ENCODE data around the gene KLF3.
A peak's percentile ranks its signal among the peaks of the same experiment; 100 is the strongest.

KLF3 gene

DNA sequence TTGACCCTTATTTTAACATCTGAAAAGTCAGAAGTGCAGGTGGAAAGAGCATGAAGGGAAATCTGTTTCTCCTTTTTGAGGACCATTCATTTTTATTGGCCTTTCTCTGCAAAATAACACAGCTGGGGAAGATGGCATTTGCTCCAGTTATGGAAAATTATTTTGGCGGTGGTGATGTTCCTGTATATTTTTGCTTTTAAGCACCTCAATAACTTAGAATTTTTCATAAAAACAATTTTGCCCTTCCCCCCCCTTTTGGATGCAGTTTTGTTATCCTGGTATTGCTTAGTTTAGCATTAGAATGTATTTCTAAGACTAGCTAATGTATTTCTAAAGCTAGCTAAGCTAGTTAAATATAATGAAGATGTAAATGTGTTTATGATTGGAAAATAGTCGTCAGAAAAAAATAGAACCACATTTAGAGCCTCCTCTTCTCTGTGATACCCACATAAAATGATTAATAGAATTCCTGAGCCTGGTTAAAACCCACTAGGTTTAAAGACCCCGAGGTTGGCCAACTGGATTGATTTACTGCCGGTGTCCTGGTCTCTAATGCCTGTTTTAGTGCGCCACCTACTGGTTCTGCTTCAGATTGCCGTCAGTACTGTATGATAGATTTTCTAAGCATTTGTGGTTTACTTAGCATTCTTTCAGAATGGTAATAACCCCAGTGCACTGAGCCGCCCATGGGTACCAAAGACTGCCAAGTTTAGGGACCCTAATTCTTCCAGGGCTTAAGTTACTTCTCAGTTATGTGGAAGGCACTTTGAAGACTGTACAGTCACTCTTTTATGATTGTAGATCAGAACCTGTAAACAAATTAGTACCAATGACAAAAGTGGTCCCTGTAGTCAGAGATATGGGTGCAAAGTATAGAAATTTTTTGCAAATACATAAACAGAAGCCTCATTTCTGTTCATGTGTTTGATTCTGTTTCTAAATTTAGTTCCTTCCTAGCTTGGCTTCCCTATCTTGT, 11.4 kb downstream of the KLF3 start:
- DNase-seq, result peak; percentile 78

DNA sequence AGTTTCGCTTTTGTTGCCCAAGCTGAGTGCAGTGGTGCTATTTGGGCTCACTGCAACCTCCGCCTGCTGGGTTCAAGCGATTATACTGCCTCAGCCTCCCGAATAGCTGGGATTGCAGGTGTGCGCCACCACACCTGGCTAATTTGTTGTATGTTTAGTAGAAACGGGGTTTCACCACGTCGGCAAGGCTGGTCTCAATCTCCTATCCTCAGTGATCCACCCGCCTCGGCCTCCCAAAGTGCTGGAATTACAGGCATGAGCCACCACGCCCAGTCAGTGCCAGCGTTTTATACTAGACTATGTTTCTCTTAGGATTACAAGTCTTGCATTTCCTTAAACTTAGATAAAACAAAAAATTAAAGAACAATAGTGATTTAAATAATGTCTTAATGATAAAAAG, 13.0 kb downstream of the KLF3 start:
- DNase-seq, result no peak

DNA sequence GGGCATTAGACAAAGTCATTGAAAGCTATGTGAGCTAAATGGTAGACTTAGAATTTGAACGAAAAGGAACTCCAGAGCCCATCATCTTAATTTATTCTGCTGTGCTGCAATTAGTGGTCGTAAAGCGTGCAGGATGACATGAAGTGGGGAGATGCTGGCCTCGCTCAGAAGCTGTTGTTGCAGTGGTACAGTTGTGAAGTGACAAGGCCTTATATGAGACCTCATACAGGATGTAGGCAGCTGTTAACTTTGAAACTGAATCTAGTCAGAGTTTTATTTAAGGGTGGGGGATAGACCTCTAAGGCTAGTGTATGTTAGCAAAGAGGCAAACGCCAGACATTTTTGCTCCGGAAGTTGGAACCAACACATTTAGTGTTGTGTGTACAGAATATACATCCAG, 13.4 kb downstream of the KLF3 start:
- DNase-seq, result no peak

DNA sequence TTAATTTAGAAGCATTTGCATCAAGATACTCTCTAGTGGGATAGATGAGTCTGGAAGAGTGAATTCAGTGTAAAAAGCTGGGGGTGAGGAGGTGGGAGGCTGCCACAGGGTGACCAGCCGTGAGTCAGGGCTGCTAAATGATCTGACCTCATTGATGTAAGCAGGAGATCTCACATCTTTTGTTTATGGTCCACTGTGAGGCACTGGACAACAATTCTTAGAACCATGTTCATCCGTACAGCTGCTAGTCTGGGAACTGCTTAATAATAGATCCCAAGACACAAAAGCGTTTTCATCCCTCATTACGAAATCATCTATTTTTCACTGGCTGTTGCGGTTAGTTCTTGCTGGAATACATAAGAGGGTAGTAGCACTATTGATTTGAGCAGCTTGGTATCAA, 14.1 kb downstream of the KLF3 start:
- DNase-seq, result no peak

DNA sequence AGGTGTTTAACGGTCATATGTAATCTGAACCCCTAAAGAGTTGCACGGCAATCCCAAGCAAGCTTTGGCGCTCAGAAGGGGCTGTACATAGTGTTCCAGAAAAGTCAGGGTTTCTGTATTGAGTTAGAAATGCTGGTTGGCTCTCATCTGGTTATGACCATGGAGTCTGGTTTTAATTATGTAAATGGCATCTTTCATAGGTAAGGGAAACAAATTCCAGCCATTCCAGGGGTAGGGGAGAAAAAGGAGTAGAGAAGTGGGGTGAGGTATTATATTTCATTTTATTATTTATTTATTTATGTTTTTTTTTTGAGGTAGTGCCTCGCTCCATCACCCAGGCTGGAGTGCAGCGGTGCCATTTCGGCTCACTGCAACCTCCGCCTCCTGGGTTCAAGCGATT, 15.9 kb downstream of the KLF3 start:
- DNase-seq, result no peak

DNA sequence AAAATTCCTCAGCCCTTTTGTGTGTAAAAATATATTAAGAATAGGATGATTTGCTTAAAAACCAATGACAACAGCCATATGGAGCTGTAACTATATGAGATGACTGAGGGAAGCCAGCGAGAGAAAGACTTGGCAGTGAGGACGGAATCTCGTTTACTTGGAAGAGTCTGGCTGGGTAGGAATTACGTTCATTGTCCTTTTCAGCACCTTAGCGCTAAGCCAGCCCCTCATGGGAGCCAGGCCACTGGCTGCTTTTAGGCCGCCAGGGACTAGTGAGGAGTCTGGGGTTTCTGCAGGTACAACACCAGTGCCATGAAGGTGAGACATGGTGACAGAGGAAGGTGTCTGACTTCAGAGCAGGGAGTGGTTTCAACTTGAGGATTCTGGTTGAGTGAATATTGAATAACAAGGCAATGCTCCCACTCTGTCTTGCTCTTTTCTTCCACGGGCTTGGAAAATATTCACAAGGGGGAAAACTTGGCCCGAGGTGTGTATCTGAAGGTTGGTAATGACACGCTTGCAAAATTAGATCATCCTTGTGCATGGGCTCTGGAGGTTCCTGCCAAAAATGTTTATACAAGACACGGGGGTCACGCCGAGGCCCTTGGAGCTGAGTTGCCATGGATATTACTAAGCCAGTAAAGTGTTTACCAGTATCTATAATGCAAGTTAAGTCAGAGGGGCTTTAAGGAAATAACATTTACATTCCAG, 17.4 kb downstream of the KLF3 start:
- no peak for DNase-seq

DNA sequence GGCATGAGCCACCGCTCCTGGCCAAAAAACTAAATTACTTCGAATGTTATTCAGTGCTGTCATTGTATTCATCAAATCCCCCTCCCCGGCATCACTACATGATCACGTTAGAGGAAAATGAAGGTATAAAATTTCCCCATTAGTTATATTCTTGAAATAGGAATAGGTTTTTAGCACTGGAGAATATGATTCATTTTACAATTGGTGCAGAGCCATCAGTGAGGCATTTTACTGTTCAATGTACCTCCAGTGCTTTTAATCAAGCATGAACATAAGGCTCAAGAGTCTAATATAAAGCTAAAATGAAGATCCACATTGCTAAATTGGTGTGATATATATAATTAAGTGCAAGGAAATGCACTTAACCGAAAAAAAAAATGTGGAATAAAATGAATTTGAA, 18.3 kb downstream of the KLF3 start:
- no peak for DNase-seq

DNA sequence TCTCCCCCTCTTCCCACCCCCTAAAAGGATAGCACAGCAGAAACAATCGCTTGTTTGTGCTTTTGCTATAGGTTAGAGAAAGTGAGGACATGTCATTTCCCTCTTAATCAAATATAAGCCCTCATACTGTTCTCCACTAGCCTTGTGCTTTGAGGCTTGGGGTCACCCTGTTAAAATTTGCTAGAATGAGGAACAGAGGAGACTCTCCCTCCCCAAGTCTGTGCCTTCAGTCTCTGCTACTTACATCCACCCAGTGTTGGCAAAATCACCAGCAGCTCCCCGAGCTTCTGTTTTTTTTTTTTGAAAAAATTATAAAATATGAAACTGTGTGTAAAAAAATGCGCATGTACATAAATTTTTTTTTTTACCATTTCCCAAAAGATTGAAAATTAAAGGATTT, 19.3 kb downstream of the KLF3 start:
- no peak for DNase-seq

DNA sequence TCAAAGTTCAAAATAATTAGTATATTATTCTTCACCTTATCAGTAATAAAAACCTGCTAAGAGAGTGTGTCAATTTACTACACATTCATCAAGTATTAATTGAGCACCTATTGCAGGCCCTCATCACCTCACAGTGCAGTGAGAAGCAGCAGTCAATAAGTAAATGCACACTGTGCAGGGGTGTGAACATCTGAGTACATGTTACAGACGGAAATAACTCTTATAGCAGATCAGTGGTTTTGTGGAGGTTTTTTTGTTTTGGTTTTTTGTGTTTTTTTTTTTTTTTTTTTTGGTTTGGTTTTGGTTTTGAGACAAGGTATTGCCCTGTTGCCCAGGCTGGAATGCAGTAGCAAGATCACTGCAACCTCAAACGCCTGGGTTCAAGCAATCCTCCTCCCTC, 20.3 kb downstream of the KLF3 start:
- no peak for DNase-seq

DNA sequence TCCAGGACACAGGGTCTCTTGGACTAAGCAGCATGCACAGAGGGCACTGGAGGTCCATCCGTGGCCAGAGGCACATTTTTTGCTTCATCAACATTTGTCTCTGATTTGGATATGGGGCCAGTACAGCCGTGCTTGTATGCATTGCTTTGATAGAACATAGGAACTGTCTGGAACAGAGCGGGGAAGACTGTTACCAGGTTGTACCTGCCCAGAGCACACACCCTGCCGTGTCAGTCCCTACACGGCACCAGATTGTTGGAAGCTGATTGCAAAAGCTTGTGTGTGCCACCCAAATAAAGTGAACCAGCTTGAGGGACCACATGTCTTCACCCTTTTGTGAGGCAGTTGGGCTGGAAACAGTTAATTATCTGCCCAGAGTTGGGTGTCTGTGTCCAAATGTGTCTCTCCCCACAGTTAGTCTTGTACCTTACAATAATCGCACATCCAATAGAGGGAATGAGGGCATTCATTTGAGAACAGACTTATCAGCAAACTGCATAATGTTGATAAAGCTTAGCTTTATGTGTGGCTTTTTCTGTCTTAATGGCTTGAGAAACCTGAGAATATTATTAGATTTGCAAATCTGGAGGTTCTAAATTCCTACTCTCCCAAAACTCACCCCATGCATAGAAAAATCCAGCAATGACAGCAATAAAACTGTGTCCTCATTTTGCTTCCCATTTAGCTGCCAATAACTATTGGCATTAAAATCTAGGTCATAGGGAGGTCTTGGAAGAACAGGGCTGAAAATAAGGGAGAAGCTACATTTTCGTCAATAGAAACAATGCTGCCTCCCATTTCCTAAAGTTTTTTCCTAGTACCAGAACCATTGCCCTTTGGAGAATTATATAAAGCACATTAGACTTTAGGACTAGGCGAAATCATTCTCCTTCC, 21.2 kb downstream of the KLF3 start:
- no peak for DNase-seq

DNA sequence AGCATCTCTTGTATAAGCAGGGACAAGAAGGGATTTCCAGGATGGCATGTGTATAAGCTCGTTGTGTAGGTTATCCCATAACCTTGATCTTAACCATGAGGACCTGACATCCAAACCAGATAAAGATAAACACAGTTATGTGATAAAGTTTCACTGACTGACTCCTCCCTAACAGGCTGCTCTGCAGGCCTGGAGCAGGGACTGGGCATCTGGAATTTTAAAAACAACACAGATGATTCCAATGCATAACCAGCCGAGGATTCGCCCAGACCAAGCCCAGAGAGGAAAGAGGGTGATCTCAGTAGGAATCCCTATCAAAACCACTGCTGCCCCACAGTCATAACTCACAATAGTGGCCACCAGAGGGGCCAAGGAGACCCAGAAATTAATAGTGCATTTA, 22.7 kb downstream of the KLF3 start:
- DNase-seq, result no peak

DNA sequence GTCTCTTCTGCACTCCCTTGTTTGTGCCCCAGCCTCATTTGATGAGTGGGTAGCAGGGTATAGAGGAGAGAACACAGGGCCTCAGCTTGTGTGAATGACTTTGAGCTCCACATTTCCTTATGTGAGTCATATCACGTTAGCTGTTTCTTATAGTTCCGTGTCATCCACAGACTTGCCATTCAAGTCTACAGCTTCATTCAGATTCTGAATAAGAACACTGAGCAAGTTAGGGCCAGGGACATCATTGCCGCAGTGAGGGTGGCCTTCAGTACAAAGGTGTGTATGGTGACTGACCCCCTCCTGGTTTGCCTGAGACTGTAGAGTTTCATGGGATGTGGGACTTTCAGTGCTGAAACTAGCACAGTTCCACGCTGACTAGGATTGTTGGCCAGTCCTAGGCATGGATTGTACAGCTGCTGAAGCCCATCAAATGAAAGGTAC, 23.6 kb downstream of the KLF3 start:
- no peak for DNase-seq

DNA sequence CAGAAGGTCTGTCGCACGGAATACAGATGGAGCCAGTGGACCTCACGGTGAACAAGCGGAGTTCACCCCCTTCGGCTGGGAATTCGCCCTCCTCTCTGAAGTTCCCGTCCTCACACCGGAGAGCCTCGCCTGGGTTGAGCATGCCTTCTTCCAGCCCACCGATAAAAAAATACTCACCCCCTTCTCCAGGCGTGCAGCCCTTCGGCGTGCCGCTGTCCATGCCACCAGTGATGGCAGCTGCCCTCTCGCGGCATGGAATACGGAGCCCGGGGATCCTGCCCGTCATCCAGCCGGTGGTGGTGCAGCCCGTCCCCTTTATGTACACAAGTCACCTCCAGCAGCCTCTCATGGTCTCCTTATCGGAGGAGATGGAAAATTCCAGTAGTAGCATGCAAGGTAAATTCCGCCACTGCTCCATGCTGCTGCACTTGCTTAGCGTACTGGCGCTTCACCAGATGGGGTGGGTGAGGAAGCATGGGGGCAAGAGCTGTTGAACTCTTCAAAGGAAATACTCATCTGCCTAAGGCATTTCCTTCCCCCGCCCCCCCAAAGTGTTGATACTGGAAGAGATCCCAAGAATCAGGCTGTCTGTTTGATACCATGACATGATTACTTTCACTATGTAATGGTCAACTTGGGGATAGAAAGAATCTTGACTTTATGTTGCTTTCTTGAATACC, 24.8 kb downstream of the KLF3 start:
- no peak for DNase-seq

DNA sequence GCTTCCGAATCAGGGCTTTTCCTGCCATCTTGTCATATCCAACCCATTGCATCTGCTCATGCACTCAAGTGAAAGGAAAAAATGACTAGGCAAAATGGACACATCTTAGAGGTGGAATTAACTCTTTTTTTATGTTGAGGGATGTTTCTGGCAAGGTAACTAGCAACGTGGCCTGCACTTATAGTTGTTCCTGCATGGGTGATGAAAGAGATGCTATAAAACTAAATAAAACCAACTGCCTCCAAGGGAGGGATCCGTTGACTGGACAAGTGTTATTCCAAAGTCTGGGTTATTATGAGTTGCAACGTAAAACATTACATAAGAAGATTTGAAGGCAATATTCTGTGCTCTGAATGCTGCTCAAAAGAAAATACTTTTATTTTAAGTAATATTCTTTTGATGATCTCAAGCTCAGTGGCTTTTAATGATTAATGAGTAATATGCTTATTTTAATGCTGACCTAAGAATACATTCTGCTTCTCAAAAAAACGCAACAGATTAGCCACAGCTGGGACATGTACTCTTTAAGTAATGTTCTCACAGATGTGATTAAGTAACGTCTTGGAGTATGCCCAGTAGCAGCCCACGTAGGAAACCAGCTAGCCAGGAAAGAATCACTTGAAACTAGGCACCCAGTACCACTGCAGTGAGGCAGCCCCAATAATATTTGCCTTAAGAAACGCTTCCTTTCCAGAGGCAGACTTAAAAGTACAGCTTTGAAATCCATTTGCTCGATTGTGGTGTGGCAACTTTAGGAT, 27.4 kb downstream of the KLF3 start:
- DNase-seq, result no peak

DNA sequence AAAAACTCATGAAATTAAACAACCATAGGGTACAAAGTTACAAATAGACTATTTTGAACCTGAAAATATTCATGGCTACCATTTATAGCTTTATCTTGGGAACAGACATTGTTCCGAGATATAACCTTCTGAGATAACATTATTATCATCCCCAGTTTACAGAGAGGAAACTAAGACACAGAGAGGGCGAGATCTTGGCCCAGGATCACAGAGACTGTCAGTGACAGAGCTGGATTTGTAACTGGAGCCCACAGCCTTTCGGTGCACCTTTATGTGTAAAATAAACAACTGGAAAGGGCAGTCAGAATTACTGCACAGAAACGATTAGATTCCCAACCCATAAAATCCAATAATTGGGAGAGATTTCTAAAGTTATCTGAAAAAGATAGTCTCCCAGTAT, 28.4 kb downstream of the KLF3 start:
- DNase-seq, result no peak

DNA sequence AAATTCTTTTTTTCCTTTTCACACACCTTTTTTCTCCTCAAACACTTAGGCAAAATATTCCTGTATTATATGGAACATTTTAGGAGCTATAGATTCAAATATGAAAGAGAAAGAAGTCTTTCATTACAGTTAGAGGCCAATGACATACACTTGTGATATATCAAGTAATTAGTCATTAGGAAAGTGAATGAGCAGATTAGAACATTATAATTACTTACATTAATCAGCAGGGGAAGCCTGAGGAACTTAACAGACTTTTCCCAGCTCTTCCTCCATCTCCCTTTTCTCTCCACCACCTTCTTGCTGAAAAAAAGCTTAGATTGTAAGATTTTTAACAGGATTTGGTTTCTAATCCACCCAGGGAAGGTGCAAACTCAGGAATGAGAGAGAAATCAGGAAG, 29.6 kb downstream of the KLF3 start:
- no peak for DNase-seq

DNA sequence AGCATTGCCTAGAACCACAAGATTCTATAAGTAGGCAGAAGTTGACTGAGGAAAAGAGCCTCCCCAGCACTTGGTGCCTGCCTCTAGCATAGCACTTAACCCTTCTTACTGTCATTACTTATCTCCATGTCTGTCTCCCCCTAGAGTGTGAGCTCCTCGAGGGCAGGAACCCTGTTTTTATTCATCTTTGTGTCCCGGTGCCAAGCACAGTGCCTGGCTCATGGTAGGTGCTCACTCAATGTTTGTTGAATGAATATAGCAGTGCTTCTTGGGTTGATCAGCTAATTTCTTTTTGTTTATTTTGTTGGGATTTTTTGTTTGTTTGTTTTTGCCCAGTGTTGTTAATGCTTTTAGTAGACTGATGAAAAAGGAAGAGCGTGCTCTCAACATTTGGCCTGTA, 30.3 kb downstream of the KLF3 start:
- no peak for DNase-seq

DNA sequence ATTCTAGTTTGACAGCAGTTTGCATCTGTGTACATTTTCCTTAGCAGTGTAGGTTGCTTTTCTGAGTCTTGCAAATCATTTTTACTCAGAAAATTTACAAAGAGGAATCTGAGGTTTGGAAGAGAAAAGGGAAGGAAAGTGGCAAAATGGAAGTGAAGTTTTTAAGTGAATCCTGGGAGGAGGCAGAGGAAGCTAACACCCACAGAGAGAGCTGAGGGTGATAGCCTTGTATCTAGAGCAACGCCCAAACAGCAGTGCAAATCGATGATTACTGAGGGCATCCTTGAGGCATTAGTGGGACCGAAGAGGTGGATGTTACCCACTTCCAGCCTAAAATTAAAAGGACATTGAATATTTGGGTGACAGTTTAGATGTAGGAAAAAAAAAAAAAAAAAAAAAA, 31.8 kb downstream of the KLF3 start:
- DNase-seq, result no peak

DNA sequence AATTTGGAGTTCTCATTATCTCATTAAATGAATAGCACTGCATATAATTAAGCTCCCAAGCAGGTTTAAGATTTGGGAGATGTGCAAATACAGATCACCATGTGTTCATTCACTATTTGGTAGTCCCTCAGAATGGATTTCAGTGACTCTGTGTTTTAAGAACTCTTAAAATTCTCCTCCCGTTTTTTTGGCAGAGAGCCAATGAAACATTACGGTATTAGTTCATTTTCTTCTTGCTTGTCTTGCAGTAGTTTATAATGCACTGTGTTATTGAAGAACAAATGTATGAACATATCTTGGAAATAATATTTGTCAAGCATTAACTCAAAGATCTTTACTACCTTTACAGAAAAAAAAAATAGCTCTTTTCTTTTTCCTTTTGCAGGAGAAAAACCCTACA, 32.7 kb downstream of the KLF3 start:
- no peak for DNase-seq

DNA sequence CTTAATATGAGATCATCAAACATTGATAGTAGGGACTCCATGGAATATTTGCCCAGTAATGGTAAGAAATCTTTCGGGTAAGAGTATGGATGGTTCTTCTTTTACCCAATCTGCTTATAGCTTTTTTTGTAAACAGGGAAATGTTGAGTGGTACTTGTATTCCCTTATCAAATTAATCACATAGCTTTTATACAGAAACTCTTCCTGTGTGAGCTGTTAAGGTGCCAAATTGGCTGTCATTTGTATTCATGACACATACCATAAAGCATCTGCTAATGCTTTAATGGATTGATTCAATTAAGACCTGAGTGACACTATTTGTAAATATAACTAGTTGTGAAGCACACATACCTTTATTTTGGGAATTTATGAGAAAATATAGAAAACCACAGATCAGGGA, 34.2 kb downstream of the KLF3 start:
- no peak for DNase-seq

DNA sequence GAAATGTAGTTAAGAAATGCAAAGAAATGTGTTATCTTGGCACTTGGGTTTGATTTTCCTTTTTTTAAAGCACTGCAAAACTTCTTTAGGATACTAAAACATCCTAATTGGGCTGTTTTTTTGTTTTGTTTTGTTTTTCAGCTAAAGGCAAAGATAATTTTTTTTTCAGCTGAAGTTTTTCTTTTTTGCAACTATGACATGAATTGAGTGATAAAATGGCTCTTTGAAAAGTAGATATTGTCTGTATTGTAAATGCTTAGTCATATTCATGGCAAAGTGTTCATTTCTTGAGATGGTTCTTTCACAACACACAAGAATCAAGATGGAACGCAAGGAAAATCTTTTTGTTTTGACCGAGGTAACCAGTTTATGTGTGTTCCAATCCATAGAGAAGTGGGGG, 35.1 kb downstream of the KLF3 start:
- no peak for DNase-seq

DNA sequence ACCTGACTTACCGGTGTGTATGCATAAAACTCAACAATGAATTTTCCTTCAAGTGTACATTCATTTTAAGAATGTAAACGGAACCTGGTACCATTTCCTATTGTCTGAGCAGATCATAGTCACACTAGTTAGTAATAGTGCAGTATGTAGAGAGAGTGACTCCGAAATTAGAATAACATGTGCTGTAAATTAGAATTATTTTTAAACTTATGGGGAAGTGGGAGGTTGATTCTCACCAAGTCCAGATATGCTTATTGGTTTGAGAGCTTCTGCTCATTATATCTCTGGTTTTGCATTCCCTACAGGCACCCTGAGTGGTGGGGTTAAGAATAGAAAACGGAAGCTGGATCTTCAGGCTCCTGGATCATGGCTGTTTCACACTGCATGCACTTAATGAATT, 39.6 kb downstream of the KLF3 start:
- no peak for DNase-seq
